ENCODE data around the gene BAHCC1. TPM values are rescaled to one million over a fixed set of nuclear protein-coding genes. Genes with fewer than 3 reads are reported as not detected.

The BAHCC1 gene
- total and polyA plus RNA-seq, 10 of the 15 experiments (the other 5 are each of a cell fraction or from before 2014, with no cell fraction given), result 0.03 to 0.14 (median 0.11) TPM; not detected in 6

DNA sequence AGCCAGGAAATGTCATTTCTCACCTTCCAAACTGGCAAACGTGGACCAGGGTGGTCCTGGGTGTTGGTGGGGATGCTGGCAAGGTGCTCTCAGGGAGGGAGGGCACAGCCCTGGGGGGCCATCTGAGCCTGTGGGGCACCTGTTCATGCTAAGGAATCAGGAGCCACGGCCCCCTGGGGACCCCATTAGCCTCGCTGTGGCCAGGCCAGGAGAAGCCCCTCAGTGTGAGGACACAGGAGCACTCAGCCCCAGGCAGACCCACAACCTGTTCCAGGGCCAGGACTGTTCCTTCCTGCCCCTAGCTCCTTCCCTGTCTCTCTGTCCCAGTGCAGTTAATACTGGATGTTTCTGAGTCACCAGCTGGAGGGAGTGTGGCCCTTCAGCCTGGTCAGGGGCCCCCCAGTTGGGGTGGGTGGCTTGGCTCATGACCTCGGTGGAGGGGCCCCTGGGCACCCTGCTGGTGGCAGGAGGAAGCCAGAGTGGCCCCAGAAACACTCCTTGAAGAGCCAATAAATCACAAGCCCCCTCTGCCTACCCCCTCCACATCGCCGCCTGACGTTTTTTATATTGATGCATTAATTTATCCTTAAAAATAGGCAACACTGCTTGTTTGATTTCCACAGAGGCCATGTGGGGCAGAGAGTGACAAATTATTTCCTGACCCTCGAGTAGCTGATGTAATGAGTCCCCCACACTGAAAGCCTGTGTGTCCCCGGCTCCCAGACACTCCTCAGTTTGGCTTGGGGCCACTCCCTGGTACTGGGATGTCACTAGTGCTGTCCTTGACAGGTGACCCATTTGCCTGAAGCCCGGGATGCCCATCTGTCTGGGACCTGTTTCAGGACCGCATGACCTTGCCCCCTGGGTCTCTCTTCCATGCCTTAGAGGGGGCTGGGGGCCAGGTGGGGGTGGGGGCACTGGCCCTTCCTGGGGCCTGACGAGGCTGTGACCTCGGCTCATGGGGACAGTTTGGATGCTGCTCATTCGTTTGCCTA, 95.0 kb downstream of the BAHCC1 start:
- ChIA-PET CTCF (interaction anchor here (1.1 kb wide), 1 partner anchor 198 kb away, joined by 3 read pairs; no protein-coding TSS in a partner anchor), POLR2A (no interaction called here), SMC1A (ENCODE audit: uncharacterized antibody, unreplicated experiment) (no interaction called here), RAD21 (ENCODE audit: unreplicated experiment) (no interaction called here)
- no TSS peak for BruUV-seq (replicated peaks)
- TF ChIP-seq CEBPZ (IDR thresholded peaks at IDR 0.05; ENCODE audit: low read depth, low read length), result no peak
- Histone ChIP-seq H3K4me2 (ENCODE audit: control insufficient read depth, insufficient read depth) (no peak overlapping the region), H3K36me3 (ENCODE audit: control insufficient read depth in 2 of 2, insufficient read depth in 2 of 2, low read length in 1 of 2) (no peaks in the 10 kb centered on the region), H3K4me3 (no peak overlapping the region), H3K4me1 (ENCODE audit: control insufficient read depth, insufficient read depth, low read length) (no peaks in the 10 kb centered on the region), H3K27ac (ENCODE audit: control insufficient read depth, insufficient read depth) (no peak overlapping the region), H3K9ac (ENCODE audit: control insufficient read depth, insufficient read depth, low read length) (no peak overlapping the region), H4K20me1 (ENCODE audit: control insufficient read depth, insufficient read depth) (no peaks in the 10 kb centered on the region), H3K27me3 (replicated peaks in 1 of 2; ENCODE audit: control insufficient read depth in 2 of 2, insufficient read depth in 2 of 2, low read length in 1 of 2) (peaks cover 5 to 7% of the 10 kb centered on the region in 2 experiments), H3K9me3 (replicated peaks; ENCODE audit: control insufficient read depth, insufficient read depth, low read length) (no peaks in the 10 kb centered on the region; the same call in 2 of the 3 replicates), H2AFZ (ENCODE audit: control insufficient read depth, low read depth, low read length) (no peak overlapping the region), H3K79me2 (ENCODE audit: control insufficient read depth, insufficient read depth, low read length) (no peaks in the 10 kb centered on the region)
- ATAC-seq, result no peak
- DNase-seq (ENCODE audit: low read depth, low spot score), result no peak
- intact Hi-C loops (cut with micrococcal nuclease; ENCODE audit: unreplicated experiment), result no loop called here
- no peak for FAIRE-seq
- WGBS (ENCODE audit: insufficient coverage, insufficient replicate concordance, low lambda C conversion rate, missing lambda C conversion rate), result 6% methylated on average over 14 of the region's 14 CpGs
- in situ Hi-C loops (cut with MboI), result loop anchor here (25.0 kb wide), 1 partner anchor 353 kb away; no protein-coding TSS in a partner anchor
